ENCODE data around the gene ANGEL2. TPM values are rescaled to one million over a fixed set of nuclear protein-coding genes. Genes with fewer than 3 reads are reported as not detected.

Gene ANGEL2
- total RNA-seq, 1 donor from 2014 or later: 33.1 TPM

DNA sequence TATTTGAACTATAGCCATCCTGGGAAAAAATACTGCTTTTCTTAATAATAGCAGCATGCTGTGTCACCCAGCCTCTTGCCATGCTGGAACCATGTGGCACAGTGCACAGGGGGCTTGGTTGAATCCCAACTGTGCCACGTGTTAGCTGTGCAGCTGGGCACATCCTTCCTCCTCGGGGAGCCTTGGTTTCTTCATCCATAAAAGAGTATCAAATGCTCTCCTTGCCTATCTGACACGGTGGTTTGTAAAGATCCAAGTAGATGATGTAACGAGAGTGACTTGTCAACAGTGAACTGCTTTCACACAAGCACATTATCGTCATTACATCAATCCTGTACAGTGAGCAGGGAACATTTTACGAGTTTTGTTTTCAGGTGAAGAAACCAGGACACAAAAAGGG, 41.0 kb downstream of the ANGEL2 start:
- TF ChIP-seq, protein P1, sequence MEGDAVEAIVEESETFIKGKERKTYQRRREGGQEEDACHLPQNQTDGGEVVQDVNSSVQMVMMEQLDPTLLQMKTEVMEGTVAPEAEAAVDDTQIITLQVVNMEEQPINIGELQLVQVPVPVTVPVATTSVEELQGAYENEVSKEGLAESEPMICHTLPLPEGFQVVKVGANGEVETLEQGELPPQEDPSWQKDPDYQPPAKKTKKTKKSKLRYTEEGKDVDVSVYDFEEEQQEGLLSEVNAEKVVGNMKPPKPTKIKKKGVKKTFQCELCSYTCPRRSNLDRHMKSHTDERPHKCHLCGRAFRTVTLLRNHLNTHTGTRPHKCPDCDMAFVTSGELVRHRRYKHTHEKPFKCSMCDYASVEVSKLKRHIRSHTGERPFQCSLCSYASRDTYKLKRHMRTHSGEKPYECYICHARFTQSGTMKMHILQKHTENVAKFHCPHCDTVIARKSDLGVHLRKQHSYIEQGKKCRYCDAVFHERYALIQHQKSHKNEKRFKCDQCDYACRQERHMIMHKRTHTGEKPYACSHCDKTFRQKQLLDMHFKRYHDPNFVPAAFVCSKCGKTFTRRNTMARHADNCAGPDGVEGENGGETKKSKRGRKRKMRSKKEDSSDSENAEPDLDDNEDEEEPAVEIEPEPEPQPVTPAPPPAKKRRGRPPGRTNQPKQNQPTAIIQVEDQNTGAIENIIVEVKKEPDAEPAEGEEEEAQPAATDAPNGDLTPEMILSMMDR (IDR thresholded peaks at IDR 0.05; ENCODE audit: partially characterized antibody, unreplicated experiment): no peak
- no peak for DNase-seq
- Mint-ChIP-seq H3K9me3 (ENCODE audit: unreplicated experiment) (peaks cover 6% of the 10 kb centered on the region), H3K4me3 (ENCODE audit: unreplicated experiment) (no peak overlapping the region), H3K27me3 (ENCODE audit: unreplicated experiment) (peaks cover 16% of the 10 kb centered on the region), H3K4me1 (ENCODE audit: low read depth, unreplicated experiment) (peaks cover 41% of the 10 kb centered on the region), H3K27ac (ENCODE audit: unreplicated experiment) (peak overlapping the region; percentile 36), H3K36me3 (ENCODE audit: unreplicated experiment) (peaks cover 27% of the 10 kb centered on the region)

DNA sequence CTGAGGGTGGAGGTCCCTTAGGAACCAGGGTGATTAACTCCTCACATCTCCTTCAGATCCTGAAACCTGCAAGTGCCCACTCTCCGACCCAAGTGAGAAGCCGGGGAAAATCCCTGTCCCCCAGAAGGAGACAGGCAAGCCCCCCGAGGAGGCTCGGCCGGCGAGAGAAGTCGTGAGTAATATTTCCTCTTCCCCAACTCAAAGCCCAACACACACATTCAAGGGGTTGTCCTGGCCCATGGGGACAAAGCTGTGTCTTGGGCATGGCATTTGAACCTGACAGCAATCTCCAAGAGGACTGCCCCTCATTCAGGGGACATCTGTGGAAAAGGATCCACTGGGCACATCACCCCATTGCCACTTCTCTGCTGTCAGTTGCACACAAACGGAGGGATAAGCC, 41.8 kb downstream of the ANGEL2 start:
- no peak for DNase-seq
- no peak overlapping the region for H3K27ac Mint-ChIP-seq (ENCODE audit: unreplicated experiment)
- H3K36me3 Mint-ChIP-seq (ENCODE audit: unreplicated experiment): peaks cover 27% of the 10 kb centered on the region
- H3K4me1 Mint-ChIP-seq (ENCODE audit: low read depth, unreplicated experiment): peaks cover 41% of the 10 kb centered on the region
- H3K27me3 Mint-ChIP-seq (ENCODE audit: unreplicated experiment): peaks cover 19% of the 10 kb centered on the region
- H3K4me3 Mint-ChIP-seq (ENCODE audit: unreplicated experiment): no peak overlapping the region
- peaks cover 10% of the 10 kb centered on the region for H3K9me3 Mint-ChIP-seq (ENCODE audit: unreplicated experiment)
- TF ChIP-seq, protein P1 (IDR thresholded peaks at IDR 0.05; ENCODE audit: partially characterized antibody, unreplicated experiment): no peak

DNA sequence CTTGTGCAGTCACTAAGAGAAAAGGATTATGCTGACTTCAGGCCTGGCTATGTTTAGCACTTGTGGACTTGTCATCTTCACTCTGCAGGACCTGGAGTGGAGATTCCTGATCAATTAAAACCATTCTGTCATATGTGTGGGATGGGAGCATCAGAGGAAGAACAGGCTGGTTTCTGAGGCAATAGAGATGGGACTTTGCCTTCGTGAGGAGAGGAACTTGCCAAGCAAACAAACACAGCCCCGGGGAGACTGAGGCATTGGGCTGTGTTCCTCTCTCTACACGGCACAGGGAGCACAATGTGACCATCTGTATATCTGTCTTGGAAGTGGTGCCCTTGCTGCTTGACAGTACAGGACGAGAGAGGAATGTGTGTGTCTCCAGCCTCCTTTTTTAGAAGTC, 42.2 kb downstream of the ANGEL2 start:
- no peak for DNase-seq
- peaks cover 43% of the 10 kb centered on the region for H3K4me1 Mint-ChIP-seq (ENCODE audit: low read depth, unreplicated experiment)
- TF ChIP-seq, protein P1 (IDR thresholded peaks at IDR 0.05; ENCODE audit: partially characterized antibody, unreplicated experiment): no peak
- peaks cover 22% of the 10 kb centered on the region for H3K27me3 Mint-ChIP-seq (ENCODE audit: unreplicated experiment)
- peaks cover 27% of the 10 kb centered on the region for H3K36me3 Mint-ChIP-seq (ENCODE audit: unreplicated experiment)
- no peak overlapping the region for H3K27ac Mint-ChIP-seq (ENCODE audit: unreplicated experiment)
- H3K4me3 Mint-ChIP-seq (ENCODE audit: unreplicated experiment): no peak overlapping the region
- peaks cover 13% of the 10 kb centered on the region for H3K9me3 Mint-ChIP-seq (ENCODE audit: unreplicated experiment)

DNA sequence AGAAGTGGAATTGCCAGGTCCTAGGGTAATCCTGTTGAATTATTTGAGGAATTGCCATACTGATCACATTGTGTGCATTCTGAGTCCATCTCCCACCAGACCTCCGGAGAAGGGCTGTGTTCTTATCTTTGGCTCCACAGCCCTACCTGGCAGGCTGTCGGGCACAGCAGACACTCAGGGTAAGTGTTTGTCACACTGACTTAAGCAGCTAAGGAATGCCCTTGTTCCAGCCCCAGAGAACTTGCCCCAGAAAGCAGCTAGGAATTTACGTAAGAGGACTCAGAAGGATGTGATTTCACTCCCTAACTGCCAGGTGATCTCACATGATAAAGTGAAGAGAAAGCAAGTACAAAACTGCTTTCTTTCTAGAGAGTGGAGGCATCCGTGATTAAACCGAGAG, 44.4 kb downstream of the ANGEL2 start:
- DNase-seq: no peak
- H3K36me3 Mint-ChIP-seq (ENCODE audit: unreplicated experiment): peaks cover 30% of the 10 kb centered on the region

DNA sequence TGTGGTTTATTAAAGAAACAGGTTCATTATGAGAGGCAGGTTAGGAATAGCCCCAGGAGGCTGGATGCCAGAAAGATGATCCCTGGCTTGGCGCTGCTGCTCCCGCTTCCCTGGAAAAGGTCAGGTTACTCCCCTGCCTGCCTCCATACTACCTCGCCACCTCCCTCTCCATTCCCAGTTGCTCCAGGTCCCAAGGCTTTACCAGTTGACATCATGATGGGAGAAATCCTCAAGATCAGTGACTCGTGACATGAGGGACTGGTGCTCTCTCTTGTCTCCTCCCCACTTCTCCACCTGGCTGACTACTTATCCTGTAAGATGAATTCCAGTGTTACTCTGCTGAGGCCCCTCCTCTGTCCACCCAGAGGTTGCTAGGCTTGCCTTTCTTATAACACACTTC, 45.6 kb downstream of the ANGEL2 start:
- H3K4me3 Mint-ChIP-seq (ENCODE audit: unreplicated experiment): no peak overlapping the region
- peaks cover 18% of the 10 kb centered on the region for H3K27me3 Mint-ChIP-seq (ENCODE audit: unreplicated experiment)
- peaks cover 21% of the 10 kb centered on the region for H3K9me3 Mint-ChIP-seq (ENCODE audit: unreplicated experiment)
- peaks cover 49% of the 10 kb centered on the region for H3K4me1 Mint-ChIP-seq (ENCODE audit: low read depth, unreplicated experiment)
- TF ChIP-seq, protein P1 (IDR thresholded peaks at IDR 0.05; ENCODE audit: partially characterized antibody, unreplicated experiment): no peak
- no peak overlapping the region for H3K27ac Mint-ChIP-seq (ENCODE audit: unreplicated experiment)
- DNase-seq: no peak
- H3K36me3 Mint-ChIP-seq (ENCODE audit: unreplicated experiment): peaks cover 22% of the 10 kb centered on the region

More for the DNA sequence above, 44.4 kb downstream of the ANGEL2 start:
- TF ChIP-seq, protein P1 (IDR thresholded peaks at IDR 0.05; ENCODE audit: partially characterized antibody, unreplicated experiment): no peak
- Mint-ChIP-seq H3K4me3 (ENCODE audit: unreplicated experiment) (no peak overlapping the region), H3K9me3 (ENCODE audit: unreplicated experiment) (peaks cover 23% of the 10 kb centered on the region), H3K27ac (ENCODE audit: unreplicated experiment) (no peak overlapping the region), H3K4me1 (ENCODE audit: low read depth, unreplicated experiment) (peaks cover 53% of the 10 kb centered on the region), H3K27me3 (ENCODE audit: unreplicated experiment) (peaks cover 22% of the 10 kb centered on the region)
